HFFc6 (cell line): ENCODE data around the gene LUZP2. TPM values are rescaled to one million over a fixed set of nuclear protein-coding genes. Genes with fewer than 3 reads are reported as not detected.

ENCODE experiments used
- DNase-seq: peaks from one replicate; pipeline ENCODE4 v3.0.0-alpha.2; 2018
- H3K27ac Mint-ChIP-seq: 2 replicates; pipeline ENCODE4 v1.8.0; 2020; ENCODE audit warnings: mild to moderate bottlenecking, mixed read lengths
- H3K27me3 Mint-ChIP-seq: 2 replicates; pipeline ENCODE4 v1.8.0; 2021; ENCODE audit warnings: mild to moderate bottlenecking, moderate library complexity, mixed read lengths; ENCODE audit not compliant: insufficient read depth
- H3K36me3 Mint-ChIP-seq: 2 replicates; pipeline ENCODE4 v1.8.0; 2021; ENCODE audit warnings: low read depth, mixed read lengths
- H3K4me1 Mint-ChIP-seq: 2 replicates; pipeline ENCODE4 v1.8.0; 2020; ENCODE audit warnings: low read depth, mixed read lengths
- H3K4me3 Mint-ChIP-seq: 2 replicates; pipeline ENCODE4 v1.8.0; 2020; ENCODE audit warnings: mild to moderate bottlenecking, moderate library complexity, mixed read lengths
- H3K9me3 Mint-ChIP-seq: 2 replicates; pipeline ENCODE4 v1.8.0; 2020; ENCODE audit warnings: mild to moderate bottlenecking, mixed read lengths
- total RNA-seq, 6 experiments: library from RNA; stranded (reverse); fragmentation: NEBNext Ultra II Directional; extraction: Animal tissue kit (Norgen Biotek cat#: 25700); gene quantifications; 2 replicates in 1 of 6; 3 replicates in 5 of 6; pipeline ENCODE4 v1.2.3, GENCODE V29; 2021
- TF ChIP-seq, protein P1 (sequence below): fragments of 200-600 bp; sonication (generic); IDR thresholded peaks from 2 replicates; pipeline ENCODE4 v1.5.0; 2021; ENCODE audit warnings: antibody characterized with exemption, mild to moderate bottlenecking

LUZP2 gene
- total RNA-seq, 6 experiments from 2014 or later: not detected

DNA sequence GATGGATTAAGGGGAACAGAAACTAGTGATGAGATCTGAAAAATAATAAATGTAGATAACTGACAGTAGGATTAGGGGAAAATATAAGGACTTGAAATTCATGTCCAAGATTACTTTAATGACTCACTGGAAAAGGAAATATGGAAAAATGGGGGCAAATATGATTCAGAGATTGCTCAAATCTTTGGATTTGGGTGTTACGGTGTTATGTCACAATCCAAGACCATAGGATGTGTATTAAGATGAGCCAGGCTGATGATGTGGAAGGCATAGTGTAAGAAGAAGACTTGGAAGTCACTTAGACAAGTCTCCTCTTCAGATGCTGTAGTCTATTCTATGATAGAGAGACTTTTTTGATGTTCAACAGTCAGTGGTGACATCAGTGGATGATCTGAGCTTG, 323.7 kb downstream of the LUZP2 start:
- no peak for DNase-seq
- no peaks in the 10 kb centered on the region for H3K27me3 Mint-ChIP-seq
- no peak overlapping the region for H3K4me3 Mint-ChIP-seq
- H3K27ac Mint-ChIP-seq: no peak overlapping the region
- no peaks in the 10 kb centered on the region for H3K4me1 Mint-ChIP-seq
- H3K9me3 Mint-ChIP-seq: peaks cover 10% of the 10 kb centered on the region
- H3K36me3 Mint-ChIP-seq: no peaks in the 10 kb centered on the region
- TF ChIP-seq, protein P1, sequence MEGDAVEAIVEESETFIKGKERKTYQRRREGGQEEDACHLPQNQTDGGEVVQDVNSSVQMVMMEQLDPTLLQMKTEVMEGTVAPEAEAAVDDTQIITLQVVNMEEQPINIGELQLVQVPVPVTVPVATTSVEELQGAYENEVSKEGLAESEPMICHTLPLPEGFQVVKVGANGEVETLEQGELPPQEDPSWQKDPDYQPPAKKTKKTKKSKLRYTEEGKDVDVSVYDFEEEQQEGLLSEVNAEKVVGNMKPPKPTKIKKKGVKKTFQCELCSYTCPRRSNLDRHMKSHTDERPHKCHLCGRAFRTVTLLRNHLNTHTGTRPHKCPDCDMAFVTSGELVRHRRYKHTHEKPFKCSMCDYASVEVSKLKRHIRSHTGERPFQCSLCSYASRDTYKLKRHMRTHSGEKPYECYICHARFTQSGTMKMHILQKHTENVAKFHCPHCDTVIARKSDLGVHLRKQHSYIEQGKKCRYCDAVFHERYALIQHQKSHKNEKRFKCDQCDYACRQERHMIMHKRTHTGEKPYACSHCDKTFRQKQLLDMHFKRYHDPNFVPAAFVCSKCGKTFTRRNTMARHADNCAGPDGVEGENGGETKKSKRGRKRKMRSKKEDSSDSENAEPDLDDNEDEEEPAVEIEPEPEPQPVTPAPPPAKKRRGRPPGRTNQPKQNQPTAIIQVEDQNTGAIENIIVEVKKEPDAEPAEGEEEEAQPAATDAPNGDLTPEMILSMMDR: no peak

DNA sequence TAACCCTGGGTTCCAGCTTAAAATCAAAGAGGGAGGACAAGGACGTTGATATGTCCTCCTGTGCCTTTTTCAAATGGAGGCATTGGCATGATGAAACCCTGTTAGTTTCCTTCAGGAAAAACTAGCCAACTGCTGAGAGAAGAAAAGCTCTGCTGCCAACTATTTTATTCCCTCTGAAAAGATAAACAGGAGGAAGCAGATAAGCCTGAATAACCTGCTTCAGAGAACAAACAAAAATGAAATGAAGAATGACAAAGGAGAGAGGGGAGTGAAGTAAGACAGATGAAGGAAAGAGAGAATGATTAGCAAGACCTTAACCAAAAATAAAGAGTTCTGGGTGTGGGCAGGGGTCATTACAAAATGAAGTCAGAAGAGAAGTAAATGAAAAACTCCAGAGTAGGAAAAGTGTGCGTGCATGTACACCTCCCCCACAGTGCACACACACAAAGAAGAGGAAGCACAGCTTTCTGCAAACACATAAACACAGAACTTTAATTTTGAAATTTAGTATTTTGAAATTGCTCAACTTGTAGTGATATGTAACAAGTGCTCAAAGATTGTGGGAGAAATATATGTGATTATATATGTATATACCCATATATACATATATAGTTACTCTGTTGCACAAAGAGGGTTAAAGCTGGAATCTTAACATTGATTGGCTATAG, 332.2 kb downstream of the LUZP2 start:
- Mint-ChIP-seq H3K36me3 (no peaks in the 10 kb centered on the region), H3K27me3 (no peaks in the 10 kb centered on the region), H3K27ac (no peak overlapping the region), H3K4me3 (no peak overlapping the region), H3K9me3 (peaks cover 30% of the 10 kb centered on the region), H3K4me1 (no peaks in the 10 kb centered on the region)
- DNase-seq: no peak
- TF ChIP-seq, protein P1: no peak

DNA sequence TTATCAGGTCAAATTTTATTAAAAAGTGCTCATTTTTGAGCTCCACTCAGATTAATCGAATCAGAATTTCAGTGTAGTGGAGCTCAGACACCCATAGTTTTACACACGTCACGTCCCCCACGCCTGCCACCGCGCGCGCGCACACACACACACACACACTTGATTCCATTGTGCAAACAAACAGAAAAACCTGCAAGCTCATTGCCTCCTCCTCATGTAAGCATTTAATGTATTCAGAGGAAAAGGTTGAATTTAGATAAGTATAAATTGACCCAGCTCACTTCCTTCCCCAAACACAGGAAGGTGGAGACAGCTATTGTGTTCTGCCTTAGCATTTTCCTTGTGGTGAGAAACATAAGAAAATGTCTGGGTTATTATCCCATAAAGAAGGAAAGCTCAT, 336.7 kb downstream of the LUZP2 start:
- H3K36me3 Mint-ChIP-seq: no peaks in the 10 kb centered on the region
- H3K9me3 Mint-ChIP-seq: peaks cover 20% of the 10 kb centered on the region
- no peaks in the 10 kb centered on the region for H3K27me3 Mint-ChIP-seq
- TF ChIP-seq, protein P1: no peak
- no peaks in the 10 kb centered on the region for H3K4me1 Mint-ChIP-seq
- H3K27ac Mint-ChIP-seq: no peak overlapping the region
- DNase-seq: no peak
- no peak overlapping the region for H3K4me3 Mint-ChIP-seq

DNA sequence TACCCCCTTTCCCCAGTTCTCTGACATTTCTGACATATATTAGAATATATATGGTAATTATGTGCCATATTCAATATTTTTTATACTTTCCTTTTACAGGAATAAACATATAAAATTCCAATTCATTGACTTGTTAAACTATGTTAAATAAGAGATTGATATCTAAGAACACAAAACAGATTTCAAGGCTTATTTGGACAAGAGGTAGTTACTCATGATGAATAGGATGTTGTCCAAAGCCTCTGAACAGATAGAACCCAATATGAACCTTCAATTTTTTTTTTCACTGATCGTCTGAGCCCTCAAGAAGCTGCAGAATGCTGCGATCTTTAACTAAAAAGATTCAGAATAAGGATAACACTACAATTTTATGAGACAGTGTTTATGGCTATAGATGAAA, 340.3 kb downstream of the LUZP2 start:
- Mint-ChIP-seq H3K27me3 (no peaks in the 10 kb centered on the region), H3K9me3 (peaks cover 5% of the 10 kb centered on the region), H3K36me3 (no peaks in the 10 kb centered on the region), H3K4me1 (no peaks in the 10 kb centered on the region), H3K4me3 (no peak overlapping the region), H3K27ac (no peak overlapping the region)
- DNase-seq: no peak
- TF ChIP-seq, protein P1: no peak

DNA sequence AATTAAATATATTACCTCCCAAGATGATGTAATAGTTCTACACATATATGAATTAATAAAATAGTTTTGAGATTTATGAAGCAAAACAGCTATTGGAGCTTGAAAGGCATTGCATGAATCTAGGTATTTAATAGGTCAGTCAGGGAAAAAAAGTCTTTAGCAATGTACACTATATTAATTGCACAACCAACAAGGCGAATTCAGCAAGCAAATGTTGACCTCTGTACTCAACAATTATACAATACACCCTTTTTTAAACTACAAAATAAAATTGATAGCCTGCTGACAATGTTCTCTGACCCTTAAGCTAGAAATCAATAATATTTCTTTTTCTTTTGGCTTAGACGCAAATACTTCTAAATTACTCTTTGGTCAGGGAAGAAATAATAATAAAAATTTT, 345.5 kb downstream of the LUZP2 start:
- H3K27me3 Mint-ChIP-seq: no peaks in the 10 kb centered on the region
- peaks cover 28% of the 10 kb centered on the region for H3K9me3 Mint-ChIP-seq
- H3K27ac Mint-ChIP-seq: no peak overlapping the region
- DNase-seq: no peak
- no peak overlapping the region for H3K4me3 Mint-ChIP-seq
- TF ChIP-seq, protein P1: no peak
- no peaks in the 10 kb centered on the region for H3K36me3 Mint-ChIP-seq
- no peaks in the 10 kb centered on the region for H3K4me1 Mint-ChIP-seq
